ENCODE results near the gene ZFP57.

DNA sequence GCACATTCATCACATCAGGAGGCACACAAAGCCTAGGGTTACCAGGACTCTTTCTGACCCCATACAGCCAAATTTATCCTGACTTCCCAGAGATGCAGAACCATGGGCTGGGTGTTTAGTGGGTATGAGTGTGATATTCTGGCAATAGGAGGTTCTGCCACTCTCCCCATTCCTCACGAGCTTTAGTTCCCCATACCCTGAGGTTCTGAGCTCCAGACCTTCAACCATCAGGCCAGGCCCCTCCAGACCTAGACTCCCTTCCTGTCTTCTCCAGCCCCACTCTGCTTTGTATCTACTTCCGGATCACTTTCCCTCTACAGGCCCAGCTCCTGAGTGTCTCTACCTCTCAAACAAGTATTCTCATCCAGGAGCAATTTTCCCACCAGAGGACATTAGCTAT lies 46.7 kb upstream of the ZFP57 start:
- TF ChIP-seq MXD4 (CRISPR knock-in tag; IDR thresholded peaks at IDR 0.05; ENCODE audit: borderline replicate concordance) = no peak
- TF ChIP-seq RORB (CRISPR knock-in tag; IDR thresholded peaks at IDR 0.05) = no peak
- TF ChIP-seq, protein P1, sequence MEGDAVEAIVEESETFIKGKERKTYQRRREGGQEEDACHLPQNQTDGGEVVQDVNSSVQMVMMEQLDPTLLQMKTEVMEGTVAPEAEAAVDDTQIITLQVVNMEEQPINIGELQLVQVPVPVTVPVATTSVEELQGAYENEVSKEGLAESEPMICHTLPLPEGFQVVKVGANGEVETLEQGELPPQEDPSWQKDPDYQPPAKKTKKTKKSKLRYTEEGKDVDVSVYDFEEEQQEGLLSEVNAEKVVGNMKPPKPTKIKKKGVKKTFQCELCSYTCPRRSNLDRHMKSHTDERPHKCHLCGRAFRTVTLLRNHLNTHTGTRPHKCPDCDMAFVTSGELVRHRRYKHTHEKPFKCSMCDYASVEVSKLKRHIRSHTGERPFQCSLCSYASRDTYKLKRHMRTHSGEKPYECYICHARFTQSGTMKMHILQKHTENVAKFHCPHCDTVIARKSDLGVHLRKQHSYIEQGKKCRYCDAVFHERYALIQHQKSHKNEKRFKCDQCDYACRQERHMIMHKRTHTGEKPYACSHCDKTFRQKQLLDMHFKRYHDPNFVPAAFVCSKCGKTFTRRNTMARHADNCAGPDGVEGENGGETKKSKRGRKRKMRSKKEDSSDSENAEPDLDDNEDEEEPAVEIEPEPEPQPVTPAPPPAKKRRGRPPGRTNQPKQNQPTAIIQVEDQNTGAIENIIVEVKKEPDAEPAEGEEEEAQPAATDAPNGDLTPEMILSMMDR (IDR thresholded peaks at IDR 0.05) = no peak
- TF ChIP-seq IRF2 (CRISPR knock-in tag; IDR thresholded peaks at IDR 0.05; ENCODE audit: borderline replicate concordance, low read depth) = no peak
- no peak for TF ChIP-seq ZNF317 (CRISPR knock-in tag; IDR thresholded peaks at IDR 0.05; ENCODE audit: borderline replicate concordance, low read depth)
- TF ChIP-seq, protein P2, sequence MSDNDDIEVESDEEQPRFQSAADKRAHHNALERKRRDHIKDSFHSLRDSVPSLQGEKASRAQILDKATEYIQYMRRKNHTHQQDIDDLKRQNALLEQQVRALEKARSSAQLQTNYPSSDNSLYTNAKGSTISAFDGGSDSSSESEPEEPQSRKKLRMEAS (CRISPR knock-in tag; IDR thresholded peaks at IDR 0.05) = no peak
- no peak for TF ChIP-seq CREM (CRISPR knock-in tag; IDR thresholded peaks at IDR 0.05)

Data from WTC11 (cell line).